Choroid plexus epithelial cell (primary cell): Measurements from ENCODE around the gene LMX1A.
A peak's percentile ranks its signal among the peaks of the same experiment; 100 is the strongest.

Source experiments
- DNase-seq: peaks from one replicate; pipeline ENCODE4 v3.0.0-alpha.2; 2010; ENCODE audit warnings: low read depth
- H3K4me3 ChIP-seq: 2 replicates; pipeline ENCODE4 v1.5.1; 2011; ENCODE audit warnings: low read depth, mild to moderate bottlenecking, control low read depth, low read length, moderate library complexity
- CTCF ChIP-seq: conservative IDR thresholded peaks from 2 replicates; pipeline ENCODE4 v1.5.1; 2011; ENCODE audit warnings: low read depth, mild to moderate bottlenecking, control low read depth, inconsistent platforms, low read length, moderate library complexity

Gene LMX1A

DNA sequence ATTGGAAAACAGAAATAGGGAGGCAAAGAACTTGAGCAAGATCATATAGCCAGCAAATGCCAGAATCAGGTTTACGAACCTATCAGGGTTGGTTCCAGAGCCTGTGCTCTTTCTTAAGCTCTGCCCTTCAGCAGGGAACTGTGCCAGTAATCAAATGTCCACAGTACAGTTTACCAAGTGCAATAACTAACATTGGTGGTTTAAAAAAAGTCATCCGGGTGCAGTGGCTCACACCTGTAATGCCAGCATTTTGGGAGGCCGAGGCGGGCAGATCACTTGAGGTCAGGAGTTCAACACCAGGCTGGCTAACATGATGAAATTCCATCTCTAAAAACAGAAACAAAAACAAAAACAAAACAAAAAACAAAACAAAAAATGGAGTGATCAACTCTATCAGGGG is 182.7 kb downstream of the LMX1A start:
- no peak for DNase-seq
- TF ChIP-seq CTCF, result no peak
- H3K4me3 ChIP-seq, result no peak overlapping the region

- no peak for TF ChIP-seq CTCF
These were observed 183.1 kb downstream of the LMX1A start for GRCh38 chr1:165173409-165173808.

DNA sequence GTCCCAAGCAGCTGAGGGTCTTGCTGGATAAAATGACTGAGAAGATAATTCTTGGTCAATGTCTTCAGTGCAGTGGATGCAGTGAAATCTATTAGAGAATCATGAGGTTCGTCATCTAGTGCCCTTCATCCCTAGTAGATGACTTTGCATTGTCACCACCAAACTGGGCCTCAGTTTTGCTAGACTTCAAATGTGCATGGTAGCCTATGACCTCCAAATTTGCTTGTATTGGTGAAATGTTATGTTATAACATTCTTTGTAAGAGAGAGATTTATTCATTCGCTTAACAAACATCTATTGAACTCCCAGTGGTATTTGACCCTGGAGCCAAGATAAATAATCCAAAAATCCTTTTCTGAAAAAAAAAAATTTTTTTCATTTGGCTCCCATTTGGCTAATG is 183.8 kb downstream of the LMX1A start:
- no peak for TF ChIP-seq CTCF
- H3K4me3 ChIP-seq, result no peak overlapping the region
- DNase-seq, result no peak

More at GRCh38 chr1:165173409-165173808, 183.1 kb downstream of the LMX1A start:
- DNase-seq, result no peak
- no peak overlapping the region for H3K4me3 ChIP-seq

DNA sequence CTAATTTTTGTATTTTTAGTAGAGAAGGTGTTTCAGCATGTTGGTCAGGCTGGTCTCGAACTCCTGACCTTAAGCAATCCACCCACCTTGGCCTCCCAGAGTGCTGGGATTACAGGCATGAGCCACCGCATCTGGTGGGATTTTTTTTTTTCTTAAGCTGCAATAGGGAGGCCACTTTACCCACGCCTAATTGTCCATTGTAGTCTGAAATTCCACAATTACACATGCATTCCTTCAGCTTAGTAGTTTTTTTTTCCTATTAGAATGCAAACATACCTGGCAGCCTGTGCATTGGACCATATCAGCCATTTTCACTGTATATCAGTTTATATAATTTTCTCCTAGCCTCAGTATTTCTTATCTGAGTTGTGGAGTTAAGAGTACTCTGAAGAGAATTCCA is 186.8 kb downstream of the LMX1A start:
- DNase-seq, result no peak
- no peak for TF ChIP-seq CTCF
- H3K4me3 ChIP-seq, result no peak overlapping the region

- DNase-seq, result no peak
- H3K4me3 ChIP-seq, result no peak overlapping the region
- TF ChIP-seq CTCF, result no peak
These were observed 187.5 kb downstream of the LMX1A start for GRCh38 chr1:165169028-165169427.

- no peak for DNase-seq
- H3K4me3 ChIP-seq, result no peak overlapping the region
- no peak for TF ChIP-seq CTCF
These were observed 188.0 kb downstream of the LMX1A start for GRCh38 chr1:165168467-165168866.

DNA sequence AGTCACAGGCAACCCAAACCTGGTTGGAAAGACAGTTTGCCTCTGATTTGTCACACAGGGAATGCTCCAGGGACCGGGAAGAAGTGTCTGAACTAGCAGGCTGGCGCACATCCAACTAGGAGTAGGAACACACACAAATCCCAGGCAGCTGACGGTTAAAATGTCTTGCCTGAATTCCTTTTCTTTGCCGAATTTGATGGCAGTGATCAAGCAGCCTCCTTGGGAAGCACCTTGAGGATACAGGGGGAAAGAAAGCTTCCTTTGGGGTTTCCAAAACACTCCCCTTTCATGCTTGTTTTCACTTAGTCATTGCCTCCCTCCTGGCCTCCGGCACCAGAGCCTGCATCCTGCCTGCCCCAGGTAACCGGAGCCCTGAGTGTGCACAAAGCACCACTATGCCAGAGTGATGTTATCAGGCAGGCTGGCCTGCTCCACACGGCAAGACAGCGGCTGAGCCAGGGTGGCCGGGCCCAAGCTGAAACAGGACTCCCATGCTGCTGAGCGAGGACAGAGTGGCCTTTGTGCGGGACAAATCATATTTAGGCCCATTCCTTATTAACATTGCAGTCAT is 193.8 kb downstream of the LMX1A start:
- H3K4me3 ChIP-seq, result no peak overlapping the region
- DNase-seq, result peak; percentile 1
- no peak for TF ChIP-seq CTCF
